ENCODE data around the gene CYSTM1.

Gene CYSTM1

GRCh38 chr5:140213370-140213983 is 38.5 kb downstream of the CYSTM1 start:
- DNase-seq = no peak

DNA sequence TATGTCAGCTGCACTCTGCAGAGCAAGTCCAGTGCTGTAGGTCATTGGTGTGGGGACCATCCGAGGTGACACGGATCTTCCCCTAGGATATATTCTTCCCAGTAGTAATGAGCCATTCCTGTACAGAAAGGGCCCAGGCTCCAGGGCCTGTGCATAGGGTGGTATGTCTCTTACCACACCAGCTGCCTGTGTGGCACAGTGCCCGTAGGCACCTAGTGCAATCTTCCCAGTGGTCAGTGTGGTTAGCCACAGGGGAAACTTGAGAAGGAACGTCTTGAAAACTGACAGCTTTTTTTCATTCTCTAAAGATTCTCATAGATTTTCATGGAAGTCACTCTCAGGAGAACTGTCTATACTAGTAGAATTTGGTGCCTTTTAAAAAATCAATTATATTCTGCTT is 39.8 kb downstream of the CYSTM1 start:
- DNase-seq = peak; percentile 89

DNA sequence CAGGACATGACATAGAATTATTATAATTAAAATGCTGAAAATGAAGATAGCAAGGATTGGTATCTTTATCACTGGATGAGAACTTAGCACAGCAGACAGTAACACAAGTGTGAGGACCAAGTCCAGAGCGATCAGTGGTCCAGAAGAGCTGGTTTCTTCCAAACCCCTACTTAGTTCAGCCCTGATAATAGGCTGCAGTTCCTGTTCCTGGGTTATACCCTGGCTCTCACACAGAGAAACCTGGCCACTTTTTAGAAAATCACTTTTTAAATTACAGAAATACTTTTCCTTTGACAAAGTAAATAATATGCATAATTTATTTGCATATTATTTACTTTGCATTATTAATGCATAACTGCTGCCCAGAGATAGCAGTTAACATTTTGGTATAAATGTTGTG is 40.3 kb downstream of the CYSTM1 start:
- no peak for DNase-seq

DNA sequence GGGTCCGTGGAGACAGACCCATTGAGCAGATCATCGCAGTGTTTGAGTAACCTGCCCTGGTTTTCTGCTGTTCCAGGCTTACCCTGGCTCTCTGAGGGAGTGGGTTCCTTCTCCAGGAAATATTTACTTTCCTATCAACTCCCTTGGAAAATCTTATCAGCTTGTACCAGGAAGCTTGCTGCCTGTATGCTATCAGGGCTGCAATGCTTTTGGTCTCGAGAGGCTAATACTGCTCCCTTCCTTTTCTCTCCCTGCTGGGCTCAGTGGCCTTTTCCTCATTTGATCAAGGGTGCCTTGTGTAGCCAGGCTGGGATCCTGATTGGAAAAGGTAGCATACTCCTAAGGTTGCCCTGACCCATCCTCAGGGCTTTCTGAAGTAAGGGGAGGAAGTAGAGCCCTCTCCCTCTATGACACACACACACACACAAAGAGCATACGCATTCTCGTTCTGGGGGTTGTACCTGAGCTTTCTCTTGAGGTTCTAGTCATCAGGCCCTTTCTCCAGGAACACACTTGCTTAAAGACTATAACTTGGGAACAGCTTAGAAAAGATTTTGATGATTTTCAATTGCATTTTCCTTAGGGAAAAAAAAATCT is 41.6 kb downstream of the CYSTM1 start:
- DNase-seq = peak; percentile 46

DNA sequence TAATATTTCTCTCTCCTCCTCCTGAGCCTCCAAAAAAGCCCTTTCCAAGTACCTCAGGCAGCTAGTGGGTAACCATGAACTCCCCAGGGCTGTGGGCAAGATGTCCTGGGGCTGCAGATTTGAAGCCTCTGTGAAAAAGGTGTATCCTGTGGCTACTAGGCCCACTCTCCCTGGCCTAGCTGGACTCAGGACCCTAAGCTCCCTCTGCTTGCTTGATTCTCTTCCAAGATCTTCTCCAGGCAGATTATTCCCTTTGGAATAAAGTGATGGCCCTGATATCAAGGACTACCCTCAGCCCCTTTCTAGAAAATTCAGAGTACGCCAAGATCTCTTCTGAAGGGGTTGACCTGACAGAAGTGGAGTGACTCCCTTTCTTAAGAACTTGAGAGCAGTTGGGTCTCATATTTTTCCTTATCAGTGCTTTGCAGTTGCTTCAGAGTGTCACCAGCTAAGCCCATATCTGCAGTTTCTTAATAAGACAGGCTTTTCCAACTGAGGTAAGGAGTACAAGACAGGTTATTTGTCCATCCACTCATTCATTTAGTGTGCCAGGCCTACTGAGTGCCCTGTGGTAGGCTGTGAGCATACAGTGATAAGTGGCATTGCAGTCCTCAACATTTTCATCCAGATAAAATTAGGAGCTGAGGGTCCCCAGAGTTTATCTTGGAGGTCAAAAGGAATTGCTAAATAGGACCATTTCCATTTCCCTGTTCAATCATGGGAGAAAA is 42.5 kb downstream of the CYSTM1 start:
- peak; percentile 93 for DNase-seq

GRCh38 chr5:140219068-140219991 is 44.3 kb downstream of the CYSTM1 start:
- no peak for DNase-seq

- DNase-seq = no peak
Observed at GRCh38 chr5:140220032-140220697, 45.2 kb downstream of the CYSTM1 start.

- DNase-seq = no peak
Observed at GRCh38 chr5:140220698-140221064, 45.7 kb downstream of the CYSTM1 start.

DNA sequence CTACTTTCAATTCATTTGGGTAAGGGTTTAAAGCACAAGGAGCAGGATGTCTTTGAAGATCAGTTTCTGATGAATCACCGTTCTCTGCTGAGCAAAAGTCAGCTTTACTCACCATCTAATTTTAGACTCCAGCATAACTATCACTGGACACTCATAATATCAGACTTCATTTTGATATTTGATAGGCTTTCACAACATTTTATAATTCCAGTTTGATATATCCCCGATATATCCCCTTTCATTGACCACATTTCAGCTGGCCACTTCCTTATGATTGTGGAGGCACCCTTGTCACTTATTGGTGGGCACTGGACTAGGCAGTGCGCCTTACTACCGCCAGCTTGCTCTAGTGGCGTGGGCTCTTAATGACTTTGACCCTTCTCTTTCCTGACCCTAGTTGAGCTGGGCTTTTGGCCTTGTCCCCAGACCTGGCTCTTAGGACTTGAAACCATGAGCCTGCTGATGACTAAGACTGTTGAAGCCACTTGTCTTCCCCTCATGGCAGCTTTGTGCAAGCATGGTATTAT is 46.8 kb downstream of the CYSTM1 start:
- DNase-seq = no peak

DNA sequence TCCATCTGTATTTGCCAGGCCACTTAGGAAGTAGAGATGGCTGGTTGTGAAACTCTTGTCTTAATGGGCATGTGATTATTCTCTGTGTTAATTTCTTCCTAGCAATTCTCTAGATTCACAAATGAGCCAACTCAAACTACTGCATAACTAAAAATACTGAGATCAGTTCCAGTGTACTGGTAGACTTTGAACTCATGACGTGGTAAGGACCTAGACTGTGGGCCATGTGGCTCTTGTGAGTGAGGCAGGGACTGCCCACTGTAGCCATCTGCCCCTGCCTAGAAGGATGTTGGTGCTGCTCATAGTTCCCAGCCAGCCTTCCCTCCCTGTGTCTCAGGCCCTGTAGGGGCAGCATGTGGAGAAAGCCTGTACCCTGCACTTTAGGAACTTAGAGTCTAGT is 47.4 kb downstream of the CYSTM1 start:
- no peak for DNase-seq

DNA sequence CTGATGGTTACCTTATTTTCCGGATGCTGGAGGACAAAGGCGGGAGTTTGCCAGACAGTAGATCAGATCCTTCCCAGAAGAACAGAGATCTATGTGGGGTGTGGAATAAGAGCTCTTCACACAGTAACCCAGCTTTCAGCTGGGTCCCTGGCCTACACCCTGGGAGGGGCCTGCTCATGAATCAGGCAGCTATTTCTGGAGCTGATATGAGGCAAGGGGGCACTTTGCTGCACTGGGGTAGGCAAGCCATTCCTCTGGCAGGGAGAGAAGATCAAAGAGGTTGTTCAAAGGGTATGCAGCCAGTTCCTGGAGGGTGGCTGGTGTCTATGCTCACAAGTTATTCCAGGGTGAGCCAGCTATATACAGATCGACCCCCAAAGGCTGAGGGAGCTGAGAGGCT is 48.6 kb downstream of the CYSTM1 start:
- no peak for DNase-seq

DNA sequence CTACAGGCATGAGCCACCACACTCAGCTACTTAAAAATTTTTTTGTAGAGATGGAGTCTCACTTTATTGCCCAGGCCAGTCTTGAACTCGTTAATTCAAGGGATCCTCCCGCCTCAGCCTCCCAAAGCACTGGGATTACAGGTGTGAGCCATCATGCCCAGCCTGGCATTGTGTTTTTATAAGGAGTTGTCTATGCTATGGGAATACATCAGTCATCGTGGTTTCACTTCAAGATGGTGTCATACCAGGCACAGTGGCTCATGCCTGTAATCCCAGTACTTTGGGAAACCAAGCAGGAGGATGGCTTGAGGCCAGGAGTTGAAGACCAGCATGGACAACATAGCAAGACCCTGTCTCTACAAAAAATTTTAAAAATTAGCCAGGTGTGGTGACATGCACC is 49.7 kb downstream of the CYSTM1 start:
- no peak for DNase-seq

- DNase-seq = no peak
Observed at GRCh38 chr5:140225396-140225795, 50.4 kb downstream of the CYSTM1 start.

GRCh38 chr5:140227046-140227445 is 52.1 kb downstream of the CYSTM1 start:
- DNase-seq = no peak

GRCh38 chr5:140228364-140228837 is 53.4 kb downstream of the CYSTM1 start:
- no peak for DNase-seq

GRCh38 chr5:140230373-140230772 is 55.4 kb downstream of the CYSTM1 start:
- no peak for DNase-seq

GRCh38 chr5:140232731-140233130 is 57.7 kb downstream of the CYSTM1 start:
- DNase-seq = no peak

DNA sequence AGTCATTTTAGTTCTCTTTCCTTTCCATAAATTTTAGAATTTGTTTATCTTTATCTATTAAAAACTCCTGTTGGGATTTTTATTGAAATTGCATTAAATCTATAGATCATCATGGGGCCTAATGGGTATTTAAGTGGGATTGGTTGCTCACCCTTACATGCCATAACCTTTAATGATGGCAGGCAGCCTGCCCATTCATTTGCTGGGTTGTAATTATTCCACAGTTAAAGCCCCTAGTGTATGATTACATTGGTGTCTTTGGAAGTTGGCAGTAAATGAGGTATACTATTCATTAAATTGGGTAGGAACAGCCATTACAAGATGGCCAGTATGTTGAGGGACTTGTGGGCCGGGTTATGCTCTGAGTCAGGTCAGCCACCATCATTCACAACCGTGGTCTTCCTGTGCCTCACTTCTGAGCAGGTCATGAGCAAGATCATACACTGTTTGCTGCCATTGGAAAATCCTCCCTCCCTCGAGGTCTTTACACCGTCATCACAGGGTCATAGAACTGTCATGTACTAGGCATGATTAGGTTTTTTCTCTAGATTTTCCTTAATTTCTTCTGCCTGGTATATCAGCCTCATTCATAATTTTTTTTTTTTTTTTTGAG is 59.5 kb downstream of the CYSTM1 start:
- DNase-seq = no peak

- no peak for DNase-seq
Observed at GRCh38 chr5:140235791-140236551, 61.0 kb downstream of the CYSTM1 start.

- DNase-seq = no peak
Observed at GRCh38 chr5:140236891-140237598, 62.1 kb downstream of the CYSTM1 start.
